PC-3 (cell line): ENCODE results near the gene ARHGAP27. TPM values are rescaled to one million over a fixed set of nuclear protein-coding genes. Genes with fewer than 3 reads are reported as not detected.

Experiments
- ATAC-seq: fragments of 200-7000 bp; cut with Tn5 transposase; 2 replicates; pipeline ENCODE4 v1.9.1; 2020; ENCODE audit warnings: mild to moderate bottlenecking, moderate library complexity
- BruUV-seq: library from RNA; stranded (reverse); fragments of 400-500 nt; replicated peaks from 2 replicates; lab custom pipeline; 2021; lab: Mats Ljungman, UMichigan
- CTCF ChIA-PET: fragments of 300-600 bp; sonication (Branson Sonifier 250); formaldehyde crosslinking; loops from one replicate; lab custom pipeline; 2022; ENCODE audit warnings: antibody characterized with exemption; lab: Charles Lee
- POLR2A ChIA-PET: fragments of 300-600 bp; sonication (Branson Sonifier 250); formaldehyde crosslinking; loops from one replicate; lab custom pipeline; 2022; ENCODE audit warnings: antibody characterized with exemption; ENCODE audit not compliant: unreplicated experiment; lab: Charles Lee
- DNase-seq: peaks from one replicate; pipeline ENCODE4 v3.0.0-alpha.2; 2015
- H2AFZ ChIP-seq: fragments of 300-600 bp; sonication (generic); 2 replicates; pipeline ENCODE4 v1.6.0; 2016; ENCODE audit warnings: antibody characterized with exemption, low read length
- H3F3A ChIP-seq: fragments of 300-600 bp; sonication (generic); one replicate; pipeline ENCODE4 v1.6.0; 2017; ENCODE audit warnings: antibody characterized with exemption, low read length, control low read depth, mild to moderate bottlenecking; ENCODE audit not compliant: unreplicated experiment
- H3K27ac ChIP-seq: fragments of 300-600 bp; sonication (generic); 2 replicates; pipeline ENCODE4 v1.5.1; 2016; ENCODE audit warnings: mild to moderate bottlenecking, low read length
- H3K27me3 ChIP-seq: fragments of 300-600 bp; sonication (generic); 2 replicates; pipeline ENCODE4 v1.6.1; 2016; ENCODE audit warnings: low read length, mixed read lengths
- H3K36me3 ChIP-seq: fragments of 300-600 bp; sonication (generic); 2 replicates; pipeline ENCODE4 v1.6.1; 2016; ENCODE audit warnings: low read depth, mixed run types, low read length, mixed read lengths
- H3K4me1 ChIP-seq: fragments of 300-600 bp; sonication (generic); 2 replicates; pipeline ENCODE4 v1.5.1; 2016; ENCODE audit warnings: low read length; ENCODE audit not compliant: insufficient read depth
- H3K4me2 ChIP-seq: fragments of 300-600 bp; sonication (generic); 2 replicates; pipeline ENCODE4 v1.6.0; 2016; ENCODE audit warnings: low read length
- H3K4me3 ChIP-seq: fragments of 300-600 bp; sonication (generic); 2 replicates; pipeline ENCODE4 v1.5.1; 2016; ENCODE audit warnings: mild to moderate bottlenecking, low read length, mixed read lengths
- H3K79me2 ChIP-seq: fragments of 300-600 bp; sonication (generic); 2 replicates; pipeline ENCODE4 v1.6.1; 2017; ENCODE audit warnings: low read length, mixed read lengths
- H3K9ac ChIP-seq: fragments of 300-600 bp; sonication (generic); 2 replicates; pipeline ENCODE4 v1.6.0; 2016; ENCODE audit warnings: mild to moderate bottlenecking, low read length
- H3K9me2 ChIP-seq: fragments of 300-600 bp; sonication (generic); replicated peaks from 2 replicates; pipeline ENCODE4 v1.6.1; 2016; ENCODE audit warnings: mixed run types, low read length, mixed read lengths
- H3K9me3 ChIP-seq: fragments of 300-600 bp; sonication (generic); 2 replicates; pipeline ENCODE4 v1.6.1; 2016; ENCODE audit warnings: low read length, mixed read lengths
- H4K20me1 ChIP-seq: fragments of 300-600 bp; sonication (generic); 2 replicates; pipeline ENCODE4 v1.6.1; 2016; ENCODE audit warnings: low read length, mixed read lengths
- CTCF ChIP-seq: fragments of 300-600 bp; sonication (generic); conservative IDR thresholded peaks from 2 replicates; pipeline ENCODE4 v1.5.1; 2017; ENCODE audit warnings: antibody characterized with exemption, low read depth, mild to moderate bottlenecking, low read length
- EZH2 ChIP-seq: fragments of 300-600 bp; sonication (generic); IDR thresholded peaks from one replicate; pipeline ENCODE4 v1.6.1; 2017; ENCODE audit warnings: antibody characterized with exemption, mild to moderate bottlenecking, low read length; ENCODE audit not compliant: unreplicated experiment
- EZH2phosphoT487 ChIP-seq: fragments of 300-600 bp; sonication (generic); IDR thresholded peaks from 2 replicates; pipeline ENCODE4 v1.6.1; 2018; ENCODE audit warnings: mild to moderate bottlenecking, antibody characterized with exemption, low read length, borderline replicate concordance
- intact Hi-C: fragments of 100-400 bp; cut with micrococcal nuclease; formaldehyde crosslinking; loops from 2 replicates; pipeline ENCODE4 v1.9.0; 2023
- total RNA-seq: library from RNA; depleted of rRNA; stranded (reverse); fragments of >200 nt; gene quantifications from 2 replicates; pipeline ENCODE4 v1.2.3, GENCODE V29; 2014

The ARHGAP27 gene
- total RNA-seq, 1 experiment from 2014 or later = 119 TPM

GRCh38 chr17:45428050-45428617 lies 4.5 kb downstream of the ARHGAP27 start:
- Histone ChIP-seq H4K20me1 (peaks cover 15% of the 10 kb centered on the region; the same call in 1 of the 2 replicates), H3K4me2 (peak overlapping the region; percentile 78), H3K27me3 (no peaks in the 10 kb centered on the region), H3K9me3 (no peaks in the 10 kb centered on the region), H3K27ac (no peak overlapping the region), H3F3A (no peaks in the 10 kb centered on the region), H2AFZ (no peak overlapping the region), H3K4me1 (peaks cover 57% of the 10 kb centered on the region), H3K36me3 (no peaks in the 10 kb centered on the region; the same call in 1 of the 2 replicates), H3K9me2 (no peaks in the 10 kb centered on the region), H3K4me3 (peak overlapping the region; percentile 45; the same call in 1 of the 2 replicates), H3K79me2 (peaks cover 44% of the 10 kb centered on the region), H3K9ac (no peak overlapping the region)
- DNase-seq (peak; percentile 87), ATAC-seq (peak; percentile 11)
- peak; percentile 97 for TF ChIP-seq CTCF
- TF ChIP-seq EZH2phosphoT487 = no peak
- no TSS peak for BruUV-seq
- ChIA-PET CTCF (interaction anchor here (0.6 to 1.0 kb wide), 2 partner anchors 162 to 180 kb away, joined by 3 to 4 read pairs; no protein-coding TSS in a partner anchor), POLR2A (no interaction called here)
- intact Hi-C loops = loop anchor here (2.0 to 5.0 kb wide), 3 partner anchors 49 to 165 kb away; no protein-coding TSS in a partner anchor

- TF ChIP-seq EZH2 (no peak), CTCF (no peak)
- no peak overlapping the region for H3K4me3 ChIP-seq
- H3K9ac ChIP-seq = no peak overlapping the region
- POLR2A ChIA-PET = no interaction called here
- H3K4me2 ChIP-seq = no peak overlapping the region
- CTCF ChIA-PET = no interaction called here
- no peaks in the 10 kb centered on the region for H3K9me3 ChIP-seq
- peaks cover 52% of the 10 kb centered on the region for H3K79me2 ChIP-seq
- ATAC-seq (no peak), DNase-seq (no peak)
- H4K20me1 ChIP-seq = peaks cover 19% of the 10 kb centered on the region; the same call in 1 of the 2 replicates
- intact Hi-C loops = loop anchor here (5.0 kb wide), 1 partner anchor 50 kb away; no protein-coding TSS in a partner anchor
- H3F3A ChIP-seq = no peaks in the 10 kb centered on the region
- no TSS peak for BruUV-seq
- H3K36me3 ChIP-seq = no peaks in the 10 kb centered on the region; the same call in 1 of the 2 replicates
- no peaks in the 10 kb centered on the region for H3K9me2 ChIP-seq
- no peak overlapping the region for H3K27ac ChIP-seq
- no peaks in the 10 kb centered on the region for H3K27me3 ChIP-seq
- H3K4me1 ChIP-seq = peaks cover 52% of the 10 kb centered on the region
- H2AFZ ChIP-seq = no peak overlapping the region
Observed at GRCh38 chr17:45427181-45427835, 5.4 kb downstream of the ARHGAP27 start.
